H1 (cell line): ENCODE results near the gene ATP1B3. TPM values are rescaled to one million over a fixed set of nuclear protein-coding genes. Genes with fewer than 3 reads are reported as not detected.

Experiments used
- BCL11A ChIP-seq, 2 experiments: IDR thresholded peaks; one replicate each; pipeline ENCODE4 v1.6.1; 2011; ENCODE audit warnings: low read depth in 2 of 2, low read length in 2 of 2, mild to moderate bottlenecking in 2 of 2
- CEBPB ChIP-seq: IDR thresholded peaks from 2 replicates; pipeline ENCODE4 v1.6.1; 2012; ENCODE audit warnings: low read depth, low read length
- CHD2 ChIP-seq: IDR thresholded peaks from 2 replicates; pipeline ENCODE4 v1.6.1; 2012; ENCODE audit warnings: low read length, improper control_type of control experiment
- HDAC6 ChIP-seq: IDR thresholded peaks from one replicate; pipeline ENCODE4 v1.7.1; 2012; ENCODE audit warnings: low read depth, mild to moderate bottlenecking, inconsistent platforms, low read length, moderate library complexity
- JUND ChIP-seq: IDR thresholded peaks from 2 replicates; pipeline ENCODE4 v1.6.1; 2011; ENCODE audit warnings: mild to moderate bottlenecking, improper control_type of control experiment, low read length
- KDM1A ChIP-seq: fragments of 200-600, 300-600 bp; sonication (generic); IDR thresholded peaks from 2 replicates; pipeline ENCODE4 v1.7.1; 2016; ENCODE audit warnings: mild to moderate bottlenecking, low read length, borderline replicate concordance
- SIRT6 ChIP-seq: IDR thresholded peaks from one replicate; pipeline ENCODE4 v1.7.1; 2012; ENCODE audit warnings: low read length, inconsistent platforms
- polyA plus RNA-seq, 7 experiments: library from polyadenylated mRNA; depleted of rRNA in 3 of 7; stranded (reverse) in 5 of 7; unstranded in 2 of 7; fragments of >200 nt in 5 of 7; fragments of 200-250 nt in 2 of 7; gene quantifications; 1 replicate in 5 of 7; 2 replicates in 1 of 7; 4 replicates in 1 of 7; pipeline versions ENCODE4 v1.2.1 to v1.2.3, GENCODE V29; 2011 to 2013; ENCODE audit warnings: missing spikeins in 2 of 7, mixed read lengths in 2 of 7
- total RNA-seq: library from RNA; stranded (reverse); fragmentation: NEBNext Ultra II Directional; extraction: Animal tissue kit (Norgen Biotek cat#: 25700); gene quantifications from 2 replicates; pipeline ENCODE4 v1.2.1, GENCODE V29; 2021

ATP1B3 gene
- total and polyA plus RNA-seq, 2 of the 8 experiments (the other 6 are each of a cell fraction or from before 2014, with no cell fraction given): 233 to 342 TPM

DNA sequence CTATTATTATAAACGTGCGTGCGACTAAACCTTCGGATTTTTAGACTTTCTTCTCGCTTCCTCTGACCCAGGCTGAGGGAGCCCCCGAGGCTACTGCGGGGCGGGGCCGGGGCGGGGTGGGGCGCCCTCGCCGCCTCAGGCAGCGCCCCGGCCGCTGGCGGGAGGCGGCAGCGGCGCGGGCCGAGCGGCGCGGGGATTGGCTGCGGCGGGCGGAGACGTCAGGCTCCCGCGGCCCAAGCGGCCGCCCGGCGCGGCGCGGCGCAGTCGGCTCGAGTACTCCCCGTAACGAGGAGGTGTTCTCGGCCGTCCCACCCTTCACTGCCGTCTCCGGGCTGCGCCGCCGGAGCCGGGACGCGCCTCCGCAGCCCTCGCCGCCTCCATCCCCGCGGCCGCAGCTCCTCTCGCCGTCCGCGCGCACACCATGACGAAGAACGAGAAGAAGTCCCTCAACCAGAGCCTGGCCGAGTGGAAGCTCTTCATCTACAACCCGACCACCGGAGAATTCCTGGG is at the start of gene ATP1B3 (continued):
- no peak for TF ChIP-seq HDAC6
- no peak for TF ChIP-seq SIRT6
- TF ChIP-seq KDM1A: no peak
- 0 out of 2 replicates have a peak, but pooled peaks have one; percentile 31 for TF ChIP-seq CHD2
- no peak for TF ChIP-seq BCL11A (IDR thresholded peaks at IDR 0.05; ENCODE audit: low read depth in 2 of 2, low read length in 2 of 2)
- TF ChIP-seq JUND: no peak
- TF ChIP-seq CEBPB: no peak
